Activated naive CD8-positive, alpha-beta T cell treated with anti-CD3 and anti-CD28 coated beads, Interleukin-2, amount 50 U/mL, for 24 hours (primary cell): ENCODE data around the gene HNRNPUL1.

Source experiments
- ATAC-seq: fragments of 150-1000 bp; cut with Tn5 transposase; one replicate; pipeline ENCODE4 v1.10.0; 2021
- DNase-seq: peaks from one replicate; pipeline ENCODE4 v3.0.0; 2021
- H3K27ac Mint-ChIP-seq: one replicate; pipeline ENCODE4 v1.8.0; 2021; ENCODE audit warnings: mild to moderate bottlenecking, mixed read lengths
- H3K27me3 Mint-ChIP-seq: one replicate; pipeline ENCODE4 v1.8.0; 2021; ENCODE audit warnings: mixed read lengths
- H3K36me3 Mint-ChIP-seq: one replicate; pipeline ENCODE4 v1.8.0; 2021; ENCODE audit warnings: low read depth, mixed read lengths
- H3K4me1 Mint-ChIP-seq: one replicate; pipeline ENCODE4 v1.8.0; 2021; ENCODE audit warnings: mixed read lengths
- H3K4me3 Mint-ChIP-seq: one replicate; pipeline ENCODE4 v1.8.0; 2021; ENCODE audit warnings: mild to moderate bottlenecking, moderate library complexity, mixed read lengths
- H3K9me3 Mint-ChIP-seq: one replicate; pipeline ENCODE4 v1.8.0; 2021; ENCODE audit warnings: mixed read lengths

The HNRNPUL1 gene

GRCh38 chr19:41249707-41250423, 14.3 kb upstream of the HNRNPUL1 start:
- no peak overlapping the region for H3K4me3 Mint-ChIP-seq
- H3K27ac Mint-ChIP-seq: no peak overlapping the region

GRCh38 chr19:41253660-41254059, 10.5 kb upstream of the HNRNPUL1 start:
- peaks cover 2% of the 10 kb centered on the region for H3K27me3 Mint-ChIP-seq
- H3K36me3 Mint-ChIP-seq: no peaks in the 10 kb centered on the region
- DNase-seq (no peak), ATAC-seq (no peak)
- no peak overlapping the region for H3K27ac Mint-ChIP-seq
- no peak overlapping the region for H3K4me3 Mint-ChIP-seq
- H3K4me1 Mint-ChIP-seq: no peaks in the 10 kb centered on the region
- H3K9me3 Mint-ChIP-seq: no peaks in the 10 kb centered on the region

More at GRCh38 chr19:41249707-41250423, 14.3 kb upstream of the HNRNPUL1 start:
- no peak for DNase-seq
- H3K36me3 Mint-ChIP-seq: no peaks in the 10 kb centered on the region
- no peak for ATAC-seq
- peaks cover 2% of the 10 kb centered on the region for H3K27me3 Mint-ChIP-seq
- H3K4me1 Mint-ChIP-seq: peaks cover 4% of the 10 kb centered on the region
- H3K9me3 Mint-ChIP-seq: no peaks in the 10 kb centered on the region

GRCh38 chr19:41255171-41255570, 9.0 kb upstream of the HNRNPUL1 start:
- DNase-seq (no peak), ATAC-seq (no peak)
- Mint-ChIP-seq H3K4me1 (no peaks in the 10 kb centered on the region), H3K36me3 (no peaks in the 10 kb centered on the region), H3K4me3 (no peak overlapping the region), H3K27me3 (peaks cover 2% of the 10 kb centered on the region), H3K27ac (no peak overlapping the region), H3K9me3 (no peaks in the 10 kb centered on the region)

GRCh38 chr19:41261474-41262190, 2.5 kb upstream of the HNRNPUL1 start:
- H3K27ac Mint-ChIP-seq: peak overlapping the region; percentile 98
- peaks cover 18% of the 10 kb centered on the region for H3K36me3 Mint-ChIP-seq
- peaks cover 32% of the 10 kb centered on the region for H3K4me1 Mint-ChIP-seq
- ATAC-seq (no peak), DNase-seq (peak; percentile 15)
- peaks cover 3% of the 10 kb centered on the region for H3K9me3 Mint-ChIP-seq
- peaks cover 4% of the 10 kb centered on the region for H3K27me3 Mint-ChIP-seq
- H3K4me3 Mint-ChIP-seq: peak overlapping the region; percentile 90

- peaks cover 4% of the 10 kb centered on the region for H3K27me3 Mint-ChIP-seq
- ATAC-seq (peak; percentile 52), DNase-seq (peak; percentile 80)
- H3K4me3 Mint-ChIP-seq: peak overlapping the region; percentile 90
- peaks cover 3% of the 10 kb centered on the region for H3K9me3 Mint-ChIP-seq
- H3K27ac Mint-ChIP-seq: peak overlapping the region; percentile 98
- peaks cover 29% of the 10 kb centered on the region for H3K36me3 Mint-ChIP-seq
- H3K4me1 Mint-ChIP-seq: peaks cover 48% of the 10 kb centered on the region
Observed at GRCh38 chr19:41263042-41263849, 926 bp upstream of the HNRNPUL1 start.

GRCh38 chr19:41264581-41265394, 616 bp downstream of the HNRNPUL1 start:
- Mint-ChIP-seq H3K9me3 (peaks cover 3% of the 10 kb centered on the region), H3K4me1 (peaks cover 50% of the 10 kb centered on the region), H3K4me3 (peak overlapping the region; percentile 90), H3K36me3 (peaks cover 37% of the 10 kb centered on the region), H3K27ac (peak overlapping the region; percentile 98), H3K27me3 (peaks cover 4% of the 10 kb centered on the region)
- peak; percentile 74 for DNase-seq
- no peak for ATAC-seq

GRCh38 chr19:41265395-41266153, 1.4 kb downstream of the HNRNPUL1 start:
- Mint-ChIP-seq H3K9me3 (peaks cover 3% of the 10 kb centered on the region), H3K27ac (peak overlapping the region; percentile 98), H3K27me3 (peaks cover 4% of the 10 kb centered on the region), H3K4me1 (peaks cover 50% of the 10 kb centered on the region), H3K36me3 (peaks cover 40% of the 10 kb centered on the region), H3K4me3 (peak overlapping the region; percentile 90)
- DNase-seq (peak; percentile 17), ATAC-seq (no peak)

- peaks cover 65% of the 10 kb centered on the region for H3K36me3 Mint-ChIP-seq
- DNase-seq (no peak), ATAC-seq (no peak)
- peaks cover 33% of the 10 kb centered on the region for H3K4me1 Mint-ChIP-seq
- H3K9me3 Mint-ChIP-seq: peaks cover under 1% of the 10 kb centered on the region
- peaks cover under 1% of the 10 kb centered on the region for H3K27me3 Mint-ChIP-seq
- no peak overlapping the region for H3K4me3 Mint-ChIP-seq
- no peak overlapping the region for H3K27ac Mint-ChIP-seq
Observed at GRCh38 chr19:41269055-41269454, 4.9 kb downstream of the HNRNPUL1 start.

- peaks cover 32% of the 10 kb centered on the region for H3K4me1 Mint-ChIP-seq
- no peak for ATAC-seq
Observed at GRCh38 chr19:41269571-41269970, 5.4 kb downstream of the HNRNPUL1 start.

GRCh38 chr19:41273076-41273475, 8.9 kb downstream of the HNRNPUL1 start:
- no peaks in the 10 kb centered on the region for H3K27me3 Mint-ChIP-seq
- no peak for DNase-seq
- peaks cover 76% of the 10 kb centered on the region for H3K36me3 Mint-ChIP-seq
- H3K27ac Mint-ChIP-seq: no peak overlapping the region
- no peaks in the 10 kb centered on the region for H3K9me3 Mint-ChIP-seq
- peaks cover 4% of the 10 kb centered on the region for H3K4me1 Mint-ChIP-seq
- no peak overlapping the region for H3K4me3 Mint-ChIP-seq
- no peak for ATAC-seq

More at GRCh38 chr19:41269571-41269970, 5.4 kb downstream of the HNRNPUL1 start:
- Mint-ChIP-seq H3K9me3 (no peaks in the 10 kb centered on the region), H3K27ac (no peak overlapping the region), H3K27me3 (no peaks in the 10 kb centered on the region), H3K4me3 (no peak overlapping the region), H3K36me3 (peaks cover 69% of the 10 kb centered on the region)
- DNase-seq: no peak

GRCh38 chr19:41274802-41275201, 10.6 kb downstream of the HNRNPUL1 start:
- Mint-ChIP-seq H3K4me3 (no peak overlapping the region), H3K27me3 (no peaks in the 10 kb centered on the region), H3K36me3 (peaks cover 77% of the 10 kb centered on the region), H3K27ac (no peak overlapping the region), H3K4me1 (no peaks in the 10 kb centered on the region), H3K9me3 (no peaks in the 10 kb centered on the region)
- ATAC-seq (no peak), DNase-seq (no peak)

GRCh38 chr19:41276231-41276630, 12.1 kb downstream of the HNRNPUL1 start:
- H3K36me3 Mint-ChIP-seq: peaks cover 83% of the 10 kb centered on the region
- no peak for DNase-seq
- no peak for ATAC-seq
- no peak overlapping the region for H3K27ac Mint-ChIP-seq
- H3K4me1 Mint-ChIP-seq: no peaks in the 10 kb centered on the region
- H3K9me3 Mint-ChIP-seq: no peaks in the 10 kb centered on the region
- H3K27me3 Mint-ChIP-seq: no peaks in the 10 kb centered on the region
- no peak overlapping the region for H3K4me3 Mint-ChIP-seq

GRCh38 chr19:41278478-41278877, 14.3 kb downstream of the HNRNPUL1 start:
- H3K36me3 Mint-ChIP-seq: peaks cover 75% of the 10 kb centered on the region
- H3K27ac Mint-ChIP-seq: no peak overlapping the region
- no peak overlapping the region for H3K4me3 Mint-ChIP-seq
- H3K4me1 Mint-ChIP-seq: no peaks in the 10 kb centered on the region
- ATAC-seq (no peak), DNase-seq (no peak)
- no peaks in the 10 kb centered on the region for H3K9me3 Mint-ChIP-seq
- no peaks in the 10 kb centered on the region for H3K27me3 Mint-ChIP-seq
